GM12875 (cell line): Measurements from ENCODE around the gene AKAP11.
"Not testable (repeated sequence)": the region's sequence is repeated elsewhere in the genome, so short reads cannot be mapped to it uniquely, and the experiment has no call there.

Source experiments
- H3K4me3 ChIP-seq: one replicate; pipeline ENCODE4 v1.5.1; 2011; ENCODE audit warnings: low read depth, low read length, control low read depth
- TF ChIP-seq, protein P1 (sequence below): IDR thresholded peaks from 2 replicates; pipeline ENCODE4 v1.5.1; 2011; ENCODE audit warnings: low read depth, mild to moderate bottlenecking, control low read depth, inconsistent platforms, low read length, moderate library complexity, borderline replicate concordance; ENCODE audit not compliant: insufficient read depth

The AKAP11 gene

DNA sequence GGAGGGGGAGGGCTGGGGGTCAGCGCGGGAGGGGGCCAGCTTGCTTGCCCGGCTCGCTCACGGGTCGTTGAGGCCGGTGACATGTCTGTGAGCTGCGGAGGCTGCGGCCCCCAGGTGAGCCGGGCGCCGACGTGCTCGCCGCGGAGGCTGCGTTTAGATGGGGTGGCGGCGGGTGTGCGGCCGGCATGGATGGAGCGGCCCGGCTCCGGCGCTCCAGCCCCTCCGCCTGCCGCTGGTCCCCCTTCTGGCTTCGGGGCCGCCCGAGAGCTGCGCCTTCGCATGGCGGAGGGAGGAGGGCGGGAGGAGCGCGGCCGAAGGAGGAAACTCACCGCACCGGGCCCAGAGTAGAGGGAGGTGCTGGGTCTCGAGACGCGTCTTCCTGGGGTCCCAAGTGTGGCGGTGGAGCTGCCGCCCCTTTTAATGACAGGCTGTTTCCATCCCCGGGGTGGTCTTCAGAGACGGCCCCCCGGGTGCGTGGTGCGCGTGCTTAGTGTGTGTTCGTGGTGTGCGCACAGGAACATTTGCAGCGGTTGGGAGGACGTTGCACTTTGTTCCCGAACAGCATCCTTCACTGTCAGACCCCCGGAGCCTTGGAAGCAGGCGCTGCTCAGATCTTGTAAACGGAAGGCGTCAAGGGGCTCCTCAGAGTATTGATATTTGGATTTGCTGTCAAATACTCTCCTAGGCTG, at the start of gene AKAP11:
TSS of gene AKAP11 (plus strand) at position 38 of the 689 bp plus-strand sequence. CDS start 14,197 bp downstream, outside the sequence.
- TF ChIP-seq, protein P1, sequence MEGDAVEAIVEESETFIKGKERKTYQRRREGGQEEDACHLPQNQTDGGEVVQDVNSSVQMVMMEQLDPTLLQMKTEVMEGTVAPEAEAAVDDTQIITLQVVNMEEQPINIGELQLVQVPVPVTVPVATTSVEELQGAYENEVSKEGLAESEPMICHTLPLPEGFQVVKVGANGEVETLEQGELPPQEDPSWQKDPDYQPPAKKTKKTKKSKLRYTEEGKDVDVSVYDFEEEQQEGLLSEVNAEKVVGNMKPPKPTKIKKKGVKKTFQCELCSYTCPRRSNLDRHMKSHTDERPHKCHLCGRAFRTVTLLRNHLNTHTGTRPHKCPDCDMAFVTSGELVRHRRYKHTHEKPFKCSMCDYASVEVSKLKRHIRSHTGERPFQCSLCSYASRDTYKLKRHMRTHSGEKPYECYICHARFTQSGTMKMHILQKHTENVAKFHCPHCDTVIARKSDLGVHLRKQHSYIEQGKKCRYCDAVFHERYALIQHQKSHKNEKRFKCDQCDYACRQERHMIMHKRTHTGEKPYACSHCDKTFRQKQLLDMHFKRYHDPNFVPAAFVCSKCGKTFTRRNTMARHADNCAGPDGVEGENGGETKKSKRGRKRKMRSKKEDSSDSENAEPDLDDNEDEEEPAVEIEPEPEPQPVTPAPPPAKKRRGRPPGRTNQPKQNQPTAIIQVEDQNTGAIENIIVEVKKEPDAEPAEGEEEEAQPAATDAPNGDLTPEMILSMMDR: no peak
- H3K4me3 ChIP-seq: peak within 1 kb of the TSS; percentile 95

DNA sequence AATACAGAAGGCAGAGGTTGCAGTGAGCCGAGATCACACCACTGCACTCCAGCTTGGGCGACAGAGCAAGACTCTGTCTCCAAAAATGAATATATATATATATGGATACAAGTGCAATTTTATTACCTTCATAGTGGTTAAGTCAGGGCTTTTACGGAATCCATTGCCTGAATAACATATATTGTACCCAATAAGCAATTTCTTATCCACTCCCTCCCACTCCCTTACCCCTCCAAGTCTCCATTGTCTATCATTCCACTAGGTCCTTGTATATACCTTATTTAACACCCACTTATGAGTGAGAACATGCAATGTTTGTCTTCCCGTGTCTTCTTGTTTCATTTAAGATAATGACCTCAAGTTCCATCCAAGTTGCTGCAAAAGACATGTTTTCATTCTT, 48.3 kb upstream of the AKAP11 start:
- no peak overlapping the region for H3K4me3 ChIP-seq
- TF ChIP-seq, protein P1: no peak

GRCh38 chr13:42225051-42225450, 46.9 kb upstream of the AKAP11 start:
- TF ChIP-seq, protein P1: no peak

DNA sequence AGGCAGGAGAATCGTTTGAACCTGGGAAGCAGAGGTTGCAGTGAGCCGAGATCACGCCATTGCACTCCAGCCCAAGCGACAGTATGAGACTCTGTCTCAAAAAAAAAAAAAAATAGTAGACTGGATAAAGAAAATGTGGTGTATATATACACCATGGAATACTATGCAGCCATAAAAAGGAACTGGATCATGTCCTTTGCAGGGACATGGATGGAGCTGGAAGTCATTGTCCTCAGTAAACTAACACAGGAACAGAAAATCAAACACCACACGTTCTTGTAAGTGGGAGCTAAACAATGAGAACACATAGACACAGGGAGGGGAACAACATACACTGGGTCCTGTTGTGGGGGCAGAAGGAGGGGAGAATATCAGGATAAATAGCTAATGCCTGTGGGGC, 45.2 kb upstream of the AKAP11 start:
- H3K4me3 ChIP-seq: not testable (repeated sequence)

More at GRCh38 chr13:42225051-42225450, 46.9 kb upstream of the AKAP11 start:
- H3K4me3 ChIP-seq: no peak overlapping the region

GRCh38 chr13:42228527-42228926, 43.4 kb upstream of the AKAP11 start:
- TF ChIP-seq, protein P1: no peak
- no peak overlapping the region for H3K4me3 ChIP-seq

- no peak overlapping the region for H3K4me3 ChIP-seq
- TF ChIP-seq, protein P1: no peak
Observed at GRCh38 chr13:42229287-42229686, 42.7 kb upstream of the AKAP11 start.

DNA sequence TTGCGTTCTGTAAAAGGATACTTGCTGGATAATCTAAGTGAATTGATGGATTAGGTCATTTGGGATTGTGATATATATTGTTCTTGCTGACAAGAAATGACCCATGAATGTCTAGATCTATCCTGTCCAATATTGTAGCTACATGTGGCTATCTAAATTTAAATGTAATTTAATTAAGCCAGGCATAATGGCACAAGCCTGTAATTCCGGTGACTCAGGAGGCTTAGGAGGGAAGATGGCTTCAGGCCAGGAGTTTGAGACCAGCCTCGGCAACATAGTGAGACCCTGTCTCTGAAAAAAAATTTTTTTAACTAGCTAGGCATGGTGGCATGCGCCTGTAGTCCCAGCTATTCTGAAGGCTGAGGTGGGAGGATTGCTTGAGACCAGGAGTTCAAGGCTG, 39.3 kb upstream of the AKAP11 start:
- H3K4me3 ChIP-seq: no peak overlapping the region
- TF ChIP-seq, protein P1: no peak
